GM18867 (cell line): ENCODE measurements around the gene WNK1.
"Not testable (repeated sequence)": the region's sequence is repeated elsewhere in the genome, so short reads cannot be mapped to it uniquely, and the experiment has no call there.

Source experiments
- ATAC-seq: cut with Tn5 transposase; IDR thresholded peaks from one replicate; pipeline ENCODE4 v1.9.1; 2021; ENCODE audit warnings: mild to moderate bottlenecking, moderate library complexity; ENCODE audit not compliant: unreplicated experiment

The WNK1 gene

DNA sequence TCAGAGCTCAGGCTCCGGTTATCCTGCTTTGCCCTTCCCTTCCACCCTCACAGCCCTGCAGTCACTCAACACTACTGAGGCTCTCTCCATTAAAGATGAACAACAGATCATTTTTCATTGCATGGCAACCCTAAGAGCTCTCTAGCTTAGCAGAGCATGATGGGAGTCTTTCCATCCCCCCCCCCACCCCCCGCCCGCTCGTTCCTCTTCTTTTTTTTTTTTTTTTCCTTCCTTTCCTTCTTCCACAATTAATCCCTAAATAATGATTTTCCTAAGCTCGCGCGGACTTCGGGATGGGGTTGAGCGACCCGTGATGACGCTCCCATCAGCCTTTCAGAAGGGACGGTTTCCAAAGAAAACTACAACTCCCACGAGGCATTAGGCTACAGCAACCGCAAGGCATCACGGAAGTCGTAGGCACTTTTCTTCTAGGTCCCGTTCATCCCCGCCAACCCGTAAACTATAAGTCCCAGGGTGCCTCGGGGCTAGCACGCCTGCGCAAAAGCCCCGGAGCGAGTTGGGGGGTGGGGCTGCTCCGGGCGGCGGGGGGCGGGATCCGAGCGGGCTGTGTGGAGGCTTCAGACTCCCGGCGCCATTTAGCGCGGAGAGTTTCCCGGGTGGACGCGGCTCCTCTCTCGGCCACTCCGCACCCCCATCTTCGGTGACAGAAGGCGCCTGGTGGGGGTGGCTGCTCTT, at the start of gene WNK1:
TSS of gene WNK1 (plus strand) at position 581 of the 696 bp plus-strand sequence. CDS start 987 bp downstream, outside the sequence.
- peak; percentile 52 for ATAC-seq

DNA sequence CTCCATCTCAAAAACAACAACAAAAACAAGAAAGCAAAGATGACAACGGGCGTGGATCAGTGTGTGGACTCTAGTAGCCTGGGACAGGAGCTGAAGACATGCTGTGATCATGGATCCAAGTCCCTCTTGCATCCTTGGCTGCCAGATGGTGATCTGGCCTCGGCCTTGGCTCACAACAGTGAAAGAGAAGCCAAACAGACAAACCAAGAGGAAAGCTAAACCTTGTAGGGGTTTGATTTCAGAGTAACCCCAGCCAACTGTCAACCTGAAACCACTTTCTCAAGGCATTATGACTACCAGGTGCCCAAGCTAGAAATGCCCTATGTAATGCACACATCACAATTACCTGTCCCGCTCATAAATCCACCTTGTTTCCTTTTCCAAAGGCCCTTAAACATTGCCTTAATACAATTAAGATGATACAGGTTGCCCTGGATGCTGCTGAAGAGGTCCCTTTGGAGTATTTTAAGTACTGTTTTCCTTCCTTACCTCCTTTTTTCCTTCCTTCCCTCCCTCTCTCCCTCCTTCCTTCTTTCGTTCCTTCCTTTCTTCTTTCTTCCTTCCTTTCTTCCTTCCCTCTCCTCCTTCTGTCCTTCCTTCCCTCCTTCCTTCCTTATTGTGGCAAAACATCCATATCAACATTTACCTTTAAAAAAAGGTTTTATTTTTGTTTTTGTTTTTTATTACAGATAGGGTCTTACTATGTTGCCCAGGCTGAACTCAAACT, 47.7 kb upstream of the WNK1 start:
- no peak for ATAC-seq

GRCh38 chr12:708084-708483, 44.3 kb upstream of the WNK1 start:
- ATAC-seq: not testable (repeated sequence)

- no peak for ATAC-seq
Measured at GRCh38 chr12:709455-710020, 42.8 kb upstream of the WNK1 start.

- no peak for ATAC-seq
Measured at GRCh38 chr12:712172-712863, 40.1 kb upstream of the WNK1 start.

GRCh38 chr12:713281-713875, 39.0 kb upstream of the WNK1 start:
- no peak for ATAC-seq

DNA sequence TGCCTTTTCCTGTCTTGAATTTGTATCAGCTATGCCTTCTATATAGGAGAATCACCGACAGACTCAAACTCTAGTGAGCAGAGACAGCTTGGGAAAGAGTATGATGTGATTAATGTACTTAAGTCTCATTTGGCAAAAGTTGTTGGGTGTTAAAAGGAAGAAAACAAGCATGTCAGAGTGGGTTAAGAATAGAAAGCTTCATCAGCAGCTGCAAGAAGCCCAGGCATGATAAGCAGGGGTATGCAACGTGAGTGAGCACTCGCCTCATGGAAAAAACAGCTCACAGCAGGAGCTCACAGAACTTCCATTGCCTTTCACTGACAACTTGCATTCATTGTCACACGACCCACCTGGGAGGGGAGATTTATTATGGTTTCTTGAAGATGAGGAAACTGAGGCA, 35.9 kb upstream of the WNK1 start:
- ATAC-seq: no peak

- ATAC-seq: no peak
Measured at GRCh38 chr12:718756-719102, 33.6 kb upstream of the WNK1 start.

DNA sequence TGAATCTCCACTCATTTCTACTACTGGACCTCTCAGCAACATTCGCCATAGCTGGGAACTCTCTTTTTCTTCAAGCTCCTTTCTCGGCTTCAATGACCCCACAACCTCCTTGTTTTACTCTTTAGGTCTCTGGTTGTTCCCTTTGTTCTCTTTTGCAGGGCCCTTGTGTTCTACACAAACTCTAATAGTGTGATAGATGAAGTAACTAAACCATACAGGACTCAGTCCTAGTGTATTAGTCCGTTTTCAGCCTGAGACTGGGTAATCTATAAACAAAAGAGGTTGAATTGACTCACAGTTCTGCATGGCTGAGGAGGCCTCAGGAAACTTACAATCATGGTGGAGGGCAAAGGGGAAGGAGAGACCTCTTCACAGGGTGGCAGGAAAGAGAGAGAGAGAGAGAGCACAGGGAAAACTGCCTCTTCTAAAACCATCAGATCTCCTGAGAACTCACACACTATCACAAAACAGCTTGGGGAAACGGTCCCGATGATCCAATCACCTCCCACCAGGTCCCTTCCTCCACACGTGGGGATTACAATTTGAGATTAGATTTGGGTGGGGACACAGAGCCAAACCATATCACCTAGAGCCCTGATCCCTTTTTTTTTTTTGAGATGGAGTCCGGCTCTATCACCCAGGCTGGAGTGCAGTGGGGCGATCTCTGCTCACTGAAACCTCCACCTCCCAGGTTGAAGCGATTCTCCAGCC, 32.0 kb upstream of the WNK1 start:
- ATAC-seq: no peak

DNA sequence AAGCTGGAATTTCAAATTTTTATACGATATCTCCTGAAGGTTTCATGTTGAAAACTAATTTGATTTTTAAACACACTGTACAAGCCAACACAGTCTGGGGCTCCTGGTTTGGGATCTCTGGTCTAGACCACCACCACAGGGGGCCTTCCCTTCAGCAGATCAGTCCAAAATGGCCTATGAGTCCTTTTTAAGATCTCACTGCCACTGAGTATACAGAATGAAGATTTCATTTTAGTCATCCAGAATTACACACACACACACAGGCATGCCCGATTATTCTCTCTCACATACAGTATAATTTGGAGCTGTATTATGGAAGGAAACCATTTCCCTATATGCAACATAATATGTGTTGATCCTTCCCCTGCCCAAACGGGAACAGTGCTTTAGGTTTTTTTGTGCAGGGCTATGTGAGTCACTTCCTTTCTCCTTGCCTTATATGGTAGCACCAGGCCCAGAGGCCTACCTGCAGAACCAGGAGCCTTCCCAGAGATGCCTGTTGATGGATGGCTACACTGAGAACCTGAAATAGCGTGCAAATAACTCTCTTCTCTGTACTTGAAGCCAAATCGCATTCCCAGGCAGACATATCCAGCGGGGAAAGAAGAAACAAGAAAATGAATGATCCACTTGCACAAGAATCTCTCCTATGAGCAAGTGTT, 28.1 kb upstream of the WNK1 start:
- ATAC-seq: no peak

DNA sequence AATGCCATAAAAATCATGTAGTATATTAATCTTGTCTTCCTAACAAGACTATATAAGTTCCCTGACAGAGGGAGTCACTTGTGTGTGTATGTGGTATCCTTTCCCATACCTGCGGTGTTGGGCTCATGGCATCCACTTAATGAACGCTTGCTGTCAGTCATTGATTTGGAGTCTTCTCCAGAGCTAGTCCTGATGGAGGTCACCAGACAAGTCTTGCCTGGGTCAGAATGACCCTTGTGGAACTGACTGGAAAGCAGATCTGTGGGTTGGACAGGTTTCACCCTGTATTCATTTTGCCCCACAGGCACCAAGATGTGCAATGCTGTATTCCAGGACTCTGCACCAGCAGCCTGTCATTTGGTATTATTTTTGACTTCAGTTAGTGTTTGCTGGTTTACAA, 27.3 kb upstream of the WNK1 start:
- no peak for ATAC-seq

GRCh38 chr12:726281-727140, 25.9 kb upstream of the WNK1 start:
- ATAC-seq: no peak

DNA sequence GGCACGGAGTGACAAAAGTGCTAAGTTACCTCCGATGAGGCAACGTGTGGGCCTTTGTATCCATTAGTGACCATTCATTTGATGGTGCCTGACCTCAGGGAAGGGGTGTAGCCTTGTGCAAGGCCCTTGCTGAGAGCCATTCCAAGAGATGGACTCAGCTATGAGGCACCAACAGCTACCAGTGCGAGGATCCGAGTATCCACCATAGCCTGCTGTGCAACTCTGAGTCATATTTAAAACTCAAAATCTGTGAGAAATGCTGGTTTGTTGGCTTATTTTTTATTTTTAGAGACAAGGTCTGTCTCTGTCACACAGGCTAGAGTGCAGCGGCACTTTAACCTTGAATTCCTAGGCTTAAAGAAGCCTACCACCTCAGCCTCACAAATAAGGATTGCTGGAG, 25.1 kb upstream of the WNK1 start:
- no peak for ATAC-seq

- no peak for ATAC-seq
Measured at GRCh38 chr12:728781-729180, 23.6 kb upstream of the WNK1 start.

- no peak for ATAC-seq
Measured at GRCh38 chr12:729221-729620, 23.2 kb upstream of the WNK1 start.

GRCh38 chr12:730550-730949, 21.8 kb upstream of the WNK1 start:
- no peak for ATAC-seq

GRCh38 chr12:737122-737739, 15.1 kb upstream of the WNK1 start:
- ATAC-seq: no peak

DNA sequence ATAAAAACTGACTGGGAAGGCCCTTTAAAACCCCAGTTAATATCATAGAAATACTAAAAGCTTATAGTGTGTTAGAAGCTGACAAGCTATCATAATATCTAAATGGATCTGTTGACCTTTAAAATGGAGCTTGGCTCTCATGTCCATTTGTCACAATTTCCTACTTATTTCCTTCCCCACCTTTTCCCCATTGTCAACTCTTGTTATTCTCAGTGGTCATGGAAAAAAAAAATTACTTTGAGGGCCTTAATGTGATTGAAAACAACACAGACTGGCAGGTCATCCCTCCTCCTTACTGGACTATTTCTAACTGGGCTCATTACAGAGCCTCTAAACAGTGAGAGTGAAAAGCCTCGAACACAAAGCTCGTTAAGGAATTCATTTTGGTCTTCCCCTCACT, 13.7 kb upstream of the WNK1 start:
- no peak for ATAC-seq

DNA sequence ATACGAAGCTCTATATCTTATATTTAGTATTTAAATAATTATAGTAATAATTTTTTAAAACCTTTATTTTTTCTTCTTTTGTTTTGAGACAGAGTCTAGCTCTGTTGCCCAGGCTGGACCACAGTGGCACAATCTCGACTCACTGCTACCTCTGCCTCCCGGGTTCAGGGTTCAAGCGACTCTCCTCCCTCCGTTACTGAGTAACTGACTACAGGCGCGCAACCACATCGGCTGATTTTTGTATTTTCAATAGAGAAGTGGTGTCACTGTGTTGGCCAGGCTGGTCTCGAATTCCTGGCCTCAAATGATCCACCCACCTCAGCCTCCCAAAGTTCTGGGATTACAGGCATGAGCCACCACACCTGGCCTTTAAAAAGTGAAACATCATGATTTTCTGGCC, 13.0 kb upstream of the WNK1 start:
- ATAC-seq: no peak
